Umbilical cord (tissue), 2 donors: ENCODE measurements around the gene SCGB1A1. TPM values are rescaled to one million over a fixed set of nuclear protein-coding genes. Genes with fewer than 3 reads are reported as not detected.

Experiments
- DNase-seq: peaks from one replicate; pipeline ENCODE4 v3.0.0-alpha.2; 2015; ENCODE audit warnings: low spot score
- total RNA-seq: library from RNA; depleted of rRNA; stranded (reverse); fragments of >200 nt; gene quantifications from one replicate; pipeline ENCODE4 v1.2.3, GENCODE V29; 2014; ENCODE audit warnings: low replicate concordance; ENCODE audit not compliant: insufficient read depth

SCGB1A1 gene
- total RNA-seq, 1 donor from 2014 or later = not detected

- DNase-seq = peak; percentile 95
Measured at GRCh38 chr11:62398011-62398994, 20.5 kb upstream of the SCGB1A1 start.

- peak; percentile 51 for DNase-seq
Measured at GRCh38 chr11:62399172-62399877, 19.5 kb upstream of the SCGB1A1 start.

DNA sequence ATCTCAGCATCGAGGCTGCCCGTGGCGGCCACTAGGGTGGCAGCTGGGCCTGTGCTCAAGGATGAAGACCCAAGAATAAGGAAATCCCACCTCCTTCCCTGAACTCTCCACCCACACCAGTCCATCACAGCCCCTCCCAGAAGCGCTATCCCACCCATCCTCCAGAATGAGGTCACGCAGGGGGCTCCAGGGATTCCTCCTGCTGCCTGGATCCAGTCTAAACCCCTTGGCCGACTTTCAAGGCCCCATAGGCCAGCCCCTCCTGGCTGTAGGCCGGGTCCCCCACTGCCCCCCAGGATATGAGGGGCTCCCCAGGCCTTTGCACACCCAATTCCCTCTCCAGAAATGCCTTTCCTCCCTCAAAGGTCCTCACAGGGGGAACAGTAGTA, 19.0 kb upstream of the SCGB1A1 start:
- peak; percentile 95 for DNase-seq

GRCh38 chr11:62400281-62400680, 18.6 kb upstream of the SCGB1A1 start:
- no peak for DNase-seq

DNA sequence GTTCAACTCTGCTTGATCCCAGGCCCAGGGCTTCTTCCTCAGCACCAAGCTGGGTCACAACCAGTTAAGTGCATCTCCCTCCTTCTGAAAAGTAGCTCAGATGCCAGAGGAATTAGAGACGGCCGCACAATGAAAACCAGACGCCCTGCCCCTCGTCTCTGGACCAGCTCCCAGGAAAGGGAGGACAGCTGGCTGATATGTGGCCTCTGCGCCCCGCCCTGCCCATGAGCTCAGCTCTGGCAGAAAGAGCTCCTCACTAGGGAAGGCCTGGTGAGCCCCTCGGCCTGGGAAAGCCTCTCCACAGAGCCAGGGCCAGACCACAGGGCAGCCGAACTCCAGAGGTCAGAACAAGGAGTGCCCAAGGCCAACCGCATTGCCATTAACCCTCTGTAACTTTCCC, 18.1 kb upstream of the SCGB1A1 start:
- DNase-seq = peak; percentile 99

DNA sequence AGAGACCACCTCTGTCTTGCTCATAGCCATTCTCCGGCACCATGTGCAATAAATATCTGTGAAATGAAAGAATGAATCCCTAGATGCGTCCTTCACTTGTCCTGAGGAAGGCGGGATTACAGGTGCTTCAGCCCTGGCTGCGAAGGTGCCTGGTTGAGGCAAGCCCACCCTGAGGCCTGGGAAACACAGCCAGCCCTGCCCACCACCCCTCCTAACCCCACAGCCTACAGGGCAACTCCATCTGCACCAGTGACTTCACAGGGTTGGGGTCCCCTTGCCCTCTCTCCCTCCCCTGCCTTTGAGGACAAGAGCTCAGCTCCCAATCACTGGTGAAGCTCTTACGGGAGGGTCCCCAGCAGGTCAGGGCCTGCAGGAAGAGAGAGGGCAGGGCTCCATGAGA, 17.5 kb upstream of the SCGB1A1 start:
- DNase-seq = no peak

GRCh38 chr11:62401811-62402210, 17.0 kb upstream of the SCGB1A1 start:
- no peak for DNase-seq

GRCh38 chr11:62402226-62402959, 16.4 kb upstream of the SCGB1A1 start:
- DNase-seq = peak; percentile 61

DNA sequence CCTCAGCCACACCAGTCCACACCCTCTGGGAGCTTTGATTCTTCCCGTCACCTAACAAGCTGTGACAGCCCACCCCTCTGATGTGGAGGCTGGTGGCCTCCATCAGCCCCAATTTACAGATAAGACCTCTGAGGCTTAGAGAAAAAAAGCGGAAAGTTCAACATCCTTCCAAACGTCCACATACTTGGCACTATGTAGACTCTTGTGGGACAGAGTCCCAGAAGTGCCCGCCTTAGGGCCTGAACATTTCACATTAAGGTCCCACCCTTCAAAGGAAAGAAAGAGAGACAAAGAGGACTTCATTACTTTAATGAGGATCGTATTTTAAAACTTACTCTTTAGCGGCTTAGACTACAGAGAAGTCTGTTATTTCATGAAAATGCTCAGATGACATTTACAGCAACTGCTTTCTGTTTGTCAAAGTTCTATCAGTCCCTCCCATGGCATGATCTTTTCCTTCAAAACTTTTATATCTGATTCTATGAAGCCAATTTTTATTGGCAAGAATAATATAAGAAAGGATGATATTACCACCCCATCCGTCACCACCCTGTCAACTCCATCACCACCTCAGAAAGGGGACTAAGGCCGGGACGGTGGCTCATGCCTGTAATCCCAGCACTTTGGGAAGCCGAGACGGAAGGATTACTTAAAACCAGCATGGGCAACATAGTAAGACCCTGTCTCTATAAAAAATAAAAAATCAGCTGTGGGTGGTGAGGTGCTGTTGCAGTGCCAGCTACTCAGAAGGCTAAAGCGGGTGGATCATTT, 15.7 kb upstream of the SCGB1A1 start:
- DNase-seq = peak; percentile 65

GRCh38 chr11:62404435-62404834, 14.4 kb upstream of the SCGB1A1 start:
- no peak for DNase-seq

DNA sequence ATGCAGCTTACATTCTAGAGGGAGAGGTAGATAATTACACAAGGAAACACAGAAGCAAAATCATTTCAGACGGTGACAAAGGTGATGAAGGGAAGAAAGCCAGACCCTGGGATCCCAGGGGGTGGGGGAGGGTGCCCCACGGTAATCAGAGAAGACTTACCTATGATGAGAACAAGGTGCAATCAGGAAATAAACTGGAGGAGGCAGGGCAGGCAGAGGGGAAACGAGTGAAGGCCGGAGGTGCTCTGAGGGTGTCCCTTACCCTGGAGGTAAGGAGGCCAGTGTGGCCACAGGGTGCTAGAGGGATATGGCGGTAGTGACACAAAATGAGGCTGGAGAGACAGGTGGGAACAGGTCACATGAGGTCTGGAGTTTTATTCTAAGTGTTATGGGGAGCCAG, 13.9 kb upstream of the SCGB1A1 start:
- DNase-seq = no peak

- peak; percentile 58 for DNase-seq
Measured at GRCh38 chr11:62406034-62406433, 12.8 kb upstream of the SCGB1A1 start.

- DNase-seq = no peak
Measured at GRCh38 chr11:62409831-62410230, 9.0 kb upstream of the SCGB1A1 start.

GRCh38 chr11:62410972-62411371, 7.9 kb upstream of the SCGB1A1 start:
- DNase-seq = no peak

DNA sequence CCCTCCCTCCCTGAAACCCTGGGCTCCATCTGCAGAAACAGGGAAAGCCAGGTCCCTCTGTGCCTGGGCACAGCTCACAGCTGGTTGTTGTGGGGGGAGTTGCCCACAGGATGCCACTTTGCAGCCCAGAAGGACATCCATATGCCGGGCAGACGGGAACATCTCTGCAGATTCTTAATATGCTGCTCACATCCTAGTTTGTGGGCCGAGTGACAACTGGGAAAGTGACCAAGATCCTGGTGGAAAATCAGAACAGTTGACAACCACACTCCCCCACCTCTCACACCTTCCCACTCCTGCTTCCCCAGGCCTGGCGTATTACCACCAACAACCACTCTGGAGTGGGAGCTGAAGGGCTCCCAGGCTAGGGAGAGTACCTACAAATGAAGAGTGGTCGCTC, 7.3 kb upstream of the SCGB1A1 start:
- no peak for DNase-seq

DNA sequence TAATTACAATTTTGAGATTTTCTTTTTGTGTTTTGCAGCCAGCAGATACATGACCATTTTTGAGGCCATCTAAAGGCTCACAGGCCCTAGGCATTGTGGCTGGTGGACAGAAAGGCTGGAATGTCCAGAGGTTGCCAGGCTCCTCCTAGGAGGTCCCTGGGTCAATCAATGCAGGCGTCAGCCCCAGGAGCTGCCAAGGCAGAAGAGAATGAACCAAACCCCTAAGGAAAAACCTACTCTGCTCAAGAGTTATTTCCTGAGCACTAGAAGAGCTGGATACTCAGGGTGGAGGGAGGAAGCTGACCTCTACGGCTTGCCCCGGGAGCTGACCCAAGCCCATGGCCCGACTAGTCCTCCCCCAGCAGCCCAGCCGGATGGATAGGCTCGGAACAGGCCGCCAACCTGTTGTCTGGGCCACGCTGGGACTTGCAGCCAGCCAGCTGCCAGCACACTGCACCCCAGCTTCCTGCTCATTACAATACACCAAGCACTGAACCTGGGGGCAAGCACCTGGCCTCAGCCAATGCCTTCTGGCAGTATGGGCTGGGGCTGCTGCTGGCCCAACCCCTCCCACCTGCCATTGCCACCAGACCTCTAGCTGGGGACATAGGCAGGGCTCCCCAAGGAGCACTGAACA, 5.7 kb upstream of the SCGB1A1 start:
- no peak for DNase-seq

GRCh38 chr11:62416596-62416995, 2.2 kb upstream of the SCGB1A1 start:
- no peak for DNase-seq

GRCh38 chr11:62418136-62418535, 697 bp upstream of the SCGB1A1 start:
- no peak for DNase-seq

GRCh38 chr11:62419314-62419929, 589 bp downstream of the SCGB1A1 start:
- DNase-seq = peak; percentile 80

DNA sequence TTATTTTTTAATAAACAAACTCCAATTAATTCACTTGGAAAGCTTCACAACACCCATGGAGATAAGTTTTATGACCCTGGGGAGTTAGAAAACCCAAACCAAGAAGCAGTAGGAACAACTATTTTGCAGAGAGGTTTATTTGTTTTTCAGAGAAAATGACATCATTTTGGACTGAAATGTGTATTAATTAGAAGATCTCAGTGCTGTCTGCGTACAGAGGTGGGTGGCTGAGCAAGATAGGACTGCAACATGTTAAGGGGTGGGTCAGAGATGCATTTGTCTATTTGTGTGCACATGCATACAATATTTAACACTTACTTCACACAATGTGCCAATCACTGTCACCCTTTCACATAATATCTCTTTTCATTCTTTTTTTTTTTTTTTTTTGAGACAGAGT, 1.1 kb downstream of the SCGB1A1 start:
- DNase-seq = peak; percentile 27
